ENCODE results near the gene TRAPPC3L. TPM values are rescaled to one million over a fixed set of nuclear protein-coding genes. Genes with fewer than 3 reads are reported as not detected.

Gene TRAPPC3L
- total and polyA plus RNA-seq, 8 donors = 0.12 to 0.99 (median 0.37) TPM

DNA sequence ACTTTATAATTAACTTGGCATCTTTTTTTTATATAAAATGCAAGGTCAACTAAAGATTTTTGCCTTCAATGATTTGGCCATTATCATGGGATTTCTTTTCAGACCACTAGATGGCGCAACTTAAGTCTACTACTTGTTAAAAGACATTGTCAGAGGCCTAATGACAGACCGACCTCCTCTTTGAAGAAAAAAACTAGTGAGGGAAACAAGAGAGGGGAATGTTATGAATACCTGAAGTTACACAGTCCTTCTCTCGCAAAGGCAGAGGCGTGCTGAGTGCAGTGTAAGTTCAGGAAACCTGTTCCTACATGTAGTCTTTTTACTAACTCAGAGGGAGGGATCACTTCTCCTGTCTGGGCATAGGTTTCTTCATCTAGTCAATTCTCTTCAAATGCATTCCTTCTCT lies 9.3 kb downstream of the TRAPPC3L start:
- intact Hi-C loops (cut with DNase I) = loop anchor here in 1 of 2 donors (10.0 kb wide), 1 partner anchor 251 kb away; no protein-coding TSS in a partner anchor
- ATAC-seq (peak; percentile 71), DNase-seq (peak in 2 of 4 donors; percentile 48 to 56)
- H3K4me1 ChIP-seq = no peaks in the 10 kb centered on the region
- peaks cover 0 to 4% of the 10 kb centered on the region in 2 donors for H3K27me3 ChIP-seq
- TF ChIP-seq, protein P1, sequence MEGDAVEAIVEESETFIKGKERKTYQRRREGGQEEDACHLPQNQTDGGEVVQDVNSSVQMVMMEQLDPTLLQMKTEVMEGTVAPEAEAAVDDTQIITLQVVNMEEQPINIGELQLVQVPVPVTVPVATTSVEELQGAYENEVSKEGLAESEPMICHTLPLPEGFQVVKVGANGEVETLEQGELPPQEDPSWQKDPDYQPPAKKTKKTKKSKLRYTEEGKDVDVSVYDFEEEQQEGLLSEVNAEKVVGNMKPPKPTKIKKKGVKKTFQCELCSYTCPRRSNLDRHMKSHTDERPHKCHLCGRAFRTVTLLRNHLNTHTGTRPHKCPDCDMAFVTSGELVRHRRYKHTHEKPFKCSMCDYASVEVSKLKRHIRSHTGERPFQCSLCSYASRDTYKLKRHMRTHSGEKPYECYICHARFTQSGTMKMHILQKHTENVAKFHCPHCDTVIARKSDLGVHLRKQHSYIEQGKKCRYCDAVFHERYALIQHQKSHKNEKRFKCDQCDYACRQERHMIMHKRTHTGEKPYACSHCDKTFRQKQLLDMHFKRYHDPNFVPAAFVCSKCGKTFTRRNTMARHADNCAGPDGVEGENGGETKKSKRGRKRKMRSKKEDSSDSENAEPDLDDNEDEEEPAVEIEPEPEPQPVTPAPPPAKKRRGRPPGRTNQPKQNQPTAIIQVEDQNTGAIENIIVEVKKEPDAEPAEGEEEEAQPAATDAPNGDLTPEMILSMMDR (IDR thresholded peaks at IDR 0.05) = peak; percentile 71 to 77
- no peaks in the 10 kb centered on the region for H3K36me3 ChIP-seq
- H3K9me3 ChIP-seq = no peaks in the 10 kb centered on the region
- no peak overlapping the region for H3K27ac ChIP-seq
- no peak overlapping the region for H3K4me3 ChIP-seq

DNA sequence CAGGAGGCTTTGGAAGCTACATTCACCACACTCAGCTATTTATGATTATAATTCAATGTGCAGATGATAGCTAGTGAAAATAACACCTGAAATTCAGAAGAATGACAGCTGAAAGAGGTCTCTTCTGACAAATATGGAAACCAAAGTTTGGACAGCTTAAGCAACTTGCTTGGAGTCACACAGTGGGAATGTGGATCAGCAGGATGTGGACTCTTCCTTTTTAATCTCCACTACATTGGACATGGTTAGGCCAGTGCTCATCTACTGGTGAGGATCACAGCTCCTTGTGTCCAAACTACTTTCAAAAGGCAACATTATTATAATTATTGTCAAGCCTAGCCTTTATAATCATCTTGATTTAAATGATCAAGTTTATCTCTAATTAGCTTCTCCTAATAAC lies 10.4 kb downstream of the TRAPPC3L start:
- Histone ChIP-seq H3K9me3 (no peaks in the 10 kb centered on the region), H3K4me1 (peaks cover 0 to 4% of the 10 kb centered on the region in 2 donors), H3K4me3 (no peak overlapping the region), H3K27me3 (no peaks in the 10 kb centered on the region), H3K27ac (no peak overlapping the region), H3K36me3 (no peaks in the 10 kb centered on the region)
- ATAC-seq (no peak), DNase-seq (no peak)
- intact Hi-C loops (cut with DNase I) = loop anchor here in 1 of 2 donors (10.0 kb wide), 1 partner anchor 250 kb away; no protein-coding TSS in a partner anchor
- TF ChIP-seq, protein P1 (IDR thresholded peaks at IDR 0.05) = no peak

DNA sequence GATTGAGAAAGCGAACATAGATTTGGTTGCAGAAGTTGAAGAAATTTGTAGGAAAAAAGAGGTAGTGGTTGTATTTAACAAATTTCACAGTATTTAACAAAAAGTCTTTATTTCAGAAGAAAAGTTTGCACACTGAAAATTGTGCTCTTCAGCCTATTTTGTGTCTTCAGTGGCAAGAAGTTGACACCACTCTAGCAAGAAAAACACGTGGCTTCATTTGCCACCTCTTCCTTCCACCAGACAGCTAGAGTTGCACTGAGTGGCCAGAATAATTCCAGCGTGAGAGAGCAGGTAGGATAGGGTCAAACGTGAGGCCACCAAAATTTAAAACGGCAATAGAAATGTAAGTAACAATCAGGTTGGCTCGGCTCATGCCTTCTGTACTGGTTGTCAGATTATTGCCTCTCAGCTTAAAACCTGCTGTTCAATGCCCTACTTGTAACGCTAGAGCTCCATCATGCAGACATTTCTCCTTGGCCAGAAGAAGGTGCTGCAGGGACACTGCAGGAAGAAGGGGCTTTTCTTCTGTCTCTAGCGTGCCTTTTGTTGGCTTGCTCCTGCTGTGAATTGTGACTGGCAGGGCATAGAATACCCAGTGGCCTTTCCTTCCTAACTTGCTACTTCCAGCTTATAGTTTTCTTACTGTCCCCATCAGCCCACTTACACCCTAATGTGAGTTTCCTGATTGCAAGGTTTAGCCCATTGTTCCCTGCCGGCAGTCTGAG lies 12.1 kb downstream of the TRAPPC3L start:
- intact Hi-C loops (cut with DNase I) = loop anchor here in 1 of 2 donors (10.0 kb wide), 1 partner anchor 249 kb away; no protein-coding TSS in a partner anchor
- peaks cover 0 to 6% of the 10 kb centered on the region in 2 donors for H3K4me1 ChIP-seq
- H3K36me3 ChIP-seq = no peaks in the 10 kb centered on the region
- TF ChIP-seq, protein P1 (IDR thresholded peaks at IDR 0.05) = no peak
- H3K9me3 ChIP-seq = no peaks in the 10 kb centered on the region
- H3K4me3 ChIP-seq = no peak overlapping the region
- DNase-seq = no peak
- no peak overlapping the region for H3K27ac ChIP-seq
- no peaks in the 10 kb centered on the region for H3K27me3 ChIP-seq
- no peak for ATAC-seq

DNA sequence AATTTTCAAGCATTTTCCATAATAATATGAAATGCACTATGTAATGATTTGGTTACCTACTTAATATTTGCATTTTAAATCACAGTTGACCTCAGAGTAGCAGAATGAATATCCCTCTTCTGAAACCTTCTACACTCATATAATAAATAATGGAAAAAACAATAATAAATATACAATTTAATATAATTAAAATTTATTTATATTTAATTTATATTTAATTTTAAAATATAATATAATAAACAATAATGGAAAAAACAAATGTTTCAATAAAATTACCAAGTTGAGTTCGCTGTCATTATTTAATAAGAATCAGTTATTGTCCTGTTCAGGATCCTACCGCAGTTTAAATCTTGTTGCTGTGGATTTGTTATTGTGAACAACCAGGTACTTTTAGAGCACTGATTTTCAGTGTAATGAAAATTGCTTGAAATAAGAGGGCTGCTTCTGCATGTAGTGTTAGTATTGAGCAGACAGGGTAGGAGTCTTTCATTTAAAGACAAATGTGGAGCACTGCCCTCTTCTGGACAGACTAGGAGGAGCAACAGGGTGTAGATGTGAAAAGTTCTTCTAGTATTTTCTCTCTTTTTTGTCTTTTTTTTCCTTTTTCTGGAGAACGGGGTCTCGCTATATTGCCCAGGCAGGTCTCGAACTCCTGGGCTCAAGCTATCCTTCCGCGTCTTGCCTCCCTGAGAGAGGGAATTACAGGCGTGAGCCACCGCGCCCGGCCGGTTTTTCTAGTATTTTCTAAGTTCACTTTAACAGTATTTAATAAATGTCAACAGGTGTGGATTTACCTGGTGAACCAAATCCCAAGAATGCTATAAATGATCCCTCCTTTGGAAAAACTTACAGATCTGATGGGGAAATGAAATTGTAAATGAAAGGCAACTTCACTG lies 13.6 kb downstream of the TRAPPC3L start:
- ATAC-seq (peak; percentile 94), DNase-seq (peak in 3 of 4 donors; percentile 43 to 68 (median 54))
- TF ChIP-seq, protein P1 (IDR thresholded peaks at IDR 0.05) = peak; percentile 76 to 78

More for the DNA sequence above, 13.6 kb downstream of the TRAPPC3L start:
- Histone ChIP-seq H3K4me1 (peaks cover 0 to 6% of the 10 kb centered on the region in 2 donors), H3K27ac (no peak overlapping the region), H3K36me3 (no peaks in the 10 kb centered on the region), H3K4me3 (no peak overlapping the region), H3K27me3 (no peaks in the 10 kb centered on the region), H3K9me3 (no peaks in the 10 kb centered on the region)
- intact Hi-C loops (cut with DNase I) = loop anchor here in 1 of 2 donors (10.0 kb wide), 1 partner anchor 247 kb away; no protein-coding TSS in a partner anchor

All from left lung (tissue), 10 donors.